Activated CD8-positive, alpha-beta memory T cell treated with anti-CD3 and anti-CD28 coated beads, Interleukin-2, amount 50 U/mL, for 24 hours (primary cell): ENCODE data around the gene ERMN.

Source experiments
- DNase-seq: peaks from one replicate; pipeline ENCODE4 v3.0.0-alpha.2; 2020; ENCODE audit errors: extremely low read depth

The ERMN gene

DNA sequence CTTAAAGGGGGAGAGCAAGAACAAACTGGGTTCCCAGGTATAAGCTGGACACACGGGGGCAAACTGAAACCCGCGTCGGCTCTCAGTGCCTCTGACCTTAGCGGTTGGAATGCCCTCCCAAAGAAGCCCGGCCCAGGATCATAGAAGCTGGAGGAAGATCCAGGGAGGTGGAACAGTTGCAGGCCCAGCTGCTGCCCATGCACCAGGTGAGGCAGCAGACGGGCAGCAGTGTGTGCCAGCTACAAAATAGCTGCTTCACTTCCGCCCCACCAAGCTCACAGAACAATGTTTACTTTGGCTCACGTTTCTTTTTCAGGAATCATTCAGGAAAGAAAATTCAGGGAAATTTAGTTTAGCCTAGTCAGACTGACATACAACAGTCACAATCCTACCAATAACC, 3.9 kb upstream of the ERMN start:
- no peak for DNase-seq

DNA sequence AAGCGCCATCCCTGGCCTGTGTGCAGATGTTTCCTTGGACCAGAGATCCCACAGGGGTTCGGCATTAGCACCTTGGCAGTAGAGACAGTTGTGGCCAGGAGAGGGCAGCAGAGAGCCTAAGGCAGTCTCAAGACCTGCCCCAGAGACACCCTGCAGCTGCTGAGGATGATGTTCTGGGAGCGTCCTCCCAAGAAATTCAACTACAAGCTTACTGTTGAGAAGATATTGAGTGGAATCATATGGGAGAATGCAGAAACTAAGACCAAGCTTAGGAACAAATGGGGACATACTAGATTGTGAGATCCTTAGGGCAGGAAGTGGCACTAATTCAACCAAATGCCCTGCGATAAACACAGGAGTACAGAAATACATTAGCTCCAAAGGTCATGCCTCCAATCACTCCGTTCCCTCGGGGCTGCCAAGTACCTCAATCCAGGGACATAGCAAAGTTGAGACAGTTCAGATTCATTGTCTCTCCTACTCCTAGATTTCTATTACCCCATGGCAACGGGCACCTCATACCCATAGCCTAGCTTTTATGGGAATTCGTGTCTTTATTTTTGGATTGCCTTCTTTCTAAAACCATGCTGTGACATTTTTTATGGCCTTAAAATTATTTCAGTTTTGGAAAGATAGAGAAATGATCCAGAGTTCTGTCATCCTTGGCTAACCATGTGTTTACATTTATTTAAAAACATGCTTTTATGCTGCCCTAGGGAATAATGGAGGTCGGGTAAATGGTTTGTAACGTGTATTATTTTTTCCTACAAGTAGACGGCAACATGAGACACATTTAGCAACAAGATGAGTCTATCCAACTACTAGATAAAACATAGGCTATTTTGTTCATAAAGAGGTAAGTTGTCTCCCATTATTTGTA, 2.2 kb upstream of the ERMN start:
- DNase-seq, result peak; percentile 68

GRCh38 chr2:157327200-157327599, 1.6 kb upstream of the ERMN start:
- no peak for DNase-seq

- DNase-seq, result no peak
Observed at GRCh38 chr2:157326698-157327097, 1.1 kb upstream of the ERMN start.

DNA sequence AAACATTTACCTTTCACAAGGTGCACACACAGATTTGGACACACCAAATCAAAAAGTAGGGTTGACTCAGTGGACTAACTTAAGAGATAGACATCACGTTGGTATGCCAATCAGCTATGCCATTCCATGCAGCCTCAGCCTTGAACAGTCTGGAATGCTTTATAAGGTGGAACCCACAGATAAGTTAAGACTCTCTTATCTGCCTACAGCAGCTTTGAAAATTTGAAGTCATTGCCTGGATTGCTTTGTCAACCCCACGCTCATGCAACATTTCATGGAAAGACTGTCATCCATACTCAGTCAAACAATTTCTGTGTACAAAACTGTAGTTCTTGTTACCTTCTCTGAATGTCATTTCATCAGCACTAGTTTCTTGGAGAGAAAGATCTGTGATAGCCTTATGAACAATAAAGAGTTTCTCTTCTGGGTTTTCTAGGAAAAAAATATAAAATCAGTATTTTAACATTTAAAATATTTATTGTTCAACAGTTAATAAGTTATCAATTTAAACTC, 1.2 kb downstream of the ERMN start:
- no peak for DNase-seq

DNA sequence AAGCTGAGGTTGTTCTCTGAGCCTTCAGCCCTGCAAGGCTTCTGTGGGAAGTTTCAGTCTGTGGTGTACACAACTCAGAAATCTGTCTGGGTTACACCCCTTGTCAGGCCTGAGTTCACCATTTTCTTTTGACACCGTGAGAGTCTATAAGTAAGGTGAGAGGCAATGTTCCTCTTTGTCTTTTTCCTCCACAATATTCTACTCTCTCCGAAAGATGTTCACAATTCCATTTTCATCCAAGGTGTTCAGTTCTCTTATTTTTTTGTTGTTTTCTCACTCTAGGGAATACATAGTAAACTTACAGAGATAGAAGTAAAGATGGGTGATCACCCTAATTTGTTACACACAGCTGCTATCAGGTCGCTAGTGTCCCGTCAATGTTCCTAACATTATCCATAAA, 3.2 kb downstream of the ERMN start:
- no peak for DNase-seq

- DNase-seq, result no peak
Observed at GRCh38 chr2:157321466-157321865, 4.2 kb downstream of the ERMN start.

DNA sequence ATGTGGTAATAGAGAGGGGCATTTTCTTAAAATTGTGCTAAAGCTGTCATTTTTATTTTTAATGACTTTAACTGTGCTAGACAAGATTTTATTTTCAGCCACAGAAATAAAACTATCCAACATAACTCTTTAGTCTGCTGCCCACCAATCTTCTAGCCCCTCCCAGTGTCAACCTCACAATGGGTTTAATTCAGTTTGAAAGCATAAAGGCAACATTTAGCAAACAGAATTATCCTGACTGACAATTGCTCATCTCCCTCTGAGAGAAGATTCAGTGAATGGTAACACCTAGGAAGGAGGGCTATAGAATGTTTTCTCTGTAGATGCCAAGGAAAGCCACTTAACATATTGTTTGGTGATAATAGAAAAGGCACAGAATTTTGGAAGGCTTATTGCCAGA, 5.2 kb downstream of the ERMN start:
- no peak for DNase-seq

- DNase-seq, result no peak
Observed at GRCh38 chr2:157319795-157320194, 5.8 kb downstream of the ERMN start.

- DNase-seq, result no peak
Observed at GRCh38 chr2:157318884-157319283, 6.7 kb downstream of the ERMN start.

DNA sequence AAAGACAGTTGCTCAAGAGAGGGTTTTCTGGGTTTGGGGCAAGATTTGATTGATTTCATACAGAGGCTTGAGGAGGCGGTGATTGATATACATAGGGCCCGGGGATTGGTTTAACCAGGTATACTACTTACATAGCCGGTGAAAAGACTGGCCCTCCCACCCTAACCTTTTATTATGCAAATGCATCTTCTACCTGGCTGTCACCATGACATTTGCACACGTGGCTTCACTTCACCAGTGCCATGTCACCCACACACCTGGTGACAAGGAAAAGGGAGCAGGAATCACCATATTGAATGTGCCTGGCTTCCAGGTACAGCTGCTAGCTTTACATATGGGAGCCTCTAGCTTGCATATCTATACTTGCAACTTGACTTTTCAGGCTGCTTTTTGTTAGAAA, 9.7 kb downstream of the ERMN start:
- DNase-seq, result no peak

DNA sequence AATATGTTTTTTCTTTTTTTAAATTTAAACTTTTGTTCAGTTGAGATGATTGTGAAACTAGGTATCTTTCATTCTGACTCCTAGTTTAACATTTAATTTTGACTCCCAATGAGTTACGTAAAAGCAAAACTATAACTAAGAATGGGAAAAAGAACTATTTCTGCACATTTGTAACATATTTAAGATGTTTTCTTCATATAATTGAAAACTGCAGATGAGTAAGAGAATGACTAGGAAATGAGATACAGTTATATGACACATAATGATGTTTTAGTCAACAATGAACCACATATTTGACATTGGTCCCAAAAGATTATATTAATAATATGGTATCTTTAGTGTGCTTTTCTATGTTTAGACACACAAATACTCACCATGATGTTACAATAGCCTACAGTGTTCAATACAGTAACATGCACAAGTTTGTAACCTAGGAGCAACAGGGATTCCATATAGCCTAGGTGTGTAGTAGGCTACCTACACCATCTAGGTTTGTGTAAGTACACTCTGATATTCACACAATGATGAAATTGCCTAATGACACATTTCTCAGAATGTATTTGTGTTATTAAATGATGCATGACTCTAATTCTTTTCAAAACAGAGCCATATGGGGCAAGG, 12.6 kb downstream of the ERMN start:
- no peak for DNase-seq

DNA sequence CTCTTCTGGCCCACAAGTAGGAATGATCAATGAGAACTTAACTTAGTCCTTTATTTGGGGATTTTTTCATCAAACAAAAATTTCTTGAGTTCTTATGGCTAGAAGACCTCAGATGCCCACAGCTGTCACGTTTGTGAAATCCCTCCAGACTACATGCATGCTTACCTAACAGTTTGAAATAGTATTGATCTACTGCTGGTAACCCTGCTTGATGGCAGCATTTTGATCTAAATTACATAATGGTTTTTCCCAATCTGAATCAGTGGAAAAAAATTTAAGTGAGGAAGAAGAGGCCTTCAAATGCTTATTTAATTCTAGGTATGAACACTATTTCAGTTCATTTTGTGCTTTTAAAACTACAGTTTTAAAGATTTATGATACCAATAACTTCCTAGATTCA, 13.9 kb downstream of the ERMN start:
- no peak for DNase-seq

DNA sequence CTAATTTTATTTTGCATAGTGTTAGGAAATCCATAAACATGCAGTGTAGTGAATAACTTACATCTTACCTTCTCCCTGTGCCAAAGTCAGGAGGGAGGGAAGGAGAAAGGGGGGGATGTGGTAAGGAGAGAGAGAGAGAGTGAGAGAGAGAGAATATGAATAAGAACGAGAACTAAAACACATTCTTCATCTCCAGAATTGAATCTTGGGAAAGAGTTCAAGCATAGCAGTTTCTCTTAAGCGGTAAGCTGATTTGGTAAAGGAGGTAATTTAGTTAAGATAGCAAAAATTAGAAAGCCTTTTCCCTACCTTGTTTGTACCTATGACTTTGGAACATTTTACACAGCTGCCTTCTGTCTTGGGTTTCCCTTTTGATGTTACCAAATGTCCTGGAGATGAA, 15.7 kb downstream of the ERMN start:
- DNase-seq, result no peak

- no peak for DNase-seq
Observed at GRCh38 chr2:157307021-157307420, 18.6 kb downstream of the ERMN start.

DNA sequence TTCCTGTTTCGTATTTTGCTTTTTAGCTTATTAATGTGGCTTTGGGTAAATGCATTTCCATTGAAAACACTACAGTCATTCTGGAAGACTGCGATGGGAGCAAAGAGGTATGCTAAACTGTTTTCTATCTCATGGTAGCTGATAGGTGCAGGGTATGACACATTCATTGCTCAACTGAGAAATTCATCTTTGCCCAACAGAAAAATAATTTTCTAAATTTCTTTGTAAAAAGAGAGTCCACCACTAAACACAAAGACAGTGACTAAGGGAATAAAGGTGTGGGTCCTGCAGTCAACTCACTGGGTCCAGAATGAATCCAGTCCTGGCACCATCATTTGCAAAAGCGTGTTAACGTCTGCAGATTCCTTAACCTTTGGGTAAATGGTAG, 19.9 kb downstream of the ERMN start:
- DNase-seq, result no peak

GRCh38 chr2:157304811-157305722, 20.6 kb downstream of the ERMN start:
- DNase-seq, result no peak

- no peak for DNase-seq
Observed at GRCh38 chr2:157303612-157304011, 22.0 kb downstream of the ERMN start.

DNA sequence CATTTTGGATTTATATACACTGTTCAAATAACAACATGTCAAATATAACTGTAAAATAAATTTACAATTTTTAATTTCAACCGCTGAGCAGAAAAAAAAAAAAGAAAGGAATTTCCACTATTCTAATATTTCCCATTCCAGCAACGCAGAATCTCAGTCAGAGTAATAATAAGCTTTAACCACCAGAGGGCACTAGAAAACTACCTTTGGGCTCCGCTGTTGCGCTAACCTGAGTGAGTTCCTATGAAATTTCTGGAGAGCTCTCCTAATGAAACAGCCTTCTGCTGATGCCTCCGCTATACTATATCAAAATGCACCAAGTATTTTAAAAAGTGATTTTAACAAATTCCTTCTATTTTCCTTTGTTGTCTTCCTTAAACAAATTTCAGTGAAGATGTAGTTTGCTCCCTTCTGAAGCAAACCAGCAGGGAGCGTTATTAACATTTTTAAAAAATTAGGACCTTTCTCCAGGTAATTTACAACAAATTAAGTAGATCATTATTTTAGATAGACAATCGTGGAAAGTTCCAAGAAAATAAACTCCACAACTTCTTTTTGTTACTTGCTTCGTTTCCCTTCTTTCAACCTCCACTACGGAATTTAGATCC, 23.0 kb downstream of the ERMN start:
- DNase-seq, result peak; percentile 5

DNA sequence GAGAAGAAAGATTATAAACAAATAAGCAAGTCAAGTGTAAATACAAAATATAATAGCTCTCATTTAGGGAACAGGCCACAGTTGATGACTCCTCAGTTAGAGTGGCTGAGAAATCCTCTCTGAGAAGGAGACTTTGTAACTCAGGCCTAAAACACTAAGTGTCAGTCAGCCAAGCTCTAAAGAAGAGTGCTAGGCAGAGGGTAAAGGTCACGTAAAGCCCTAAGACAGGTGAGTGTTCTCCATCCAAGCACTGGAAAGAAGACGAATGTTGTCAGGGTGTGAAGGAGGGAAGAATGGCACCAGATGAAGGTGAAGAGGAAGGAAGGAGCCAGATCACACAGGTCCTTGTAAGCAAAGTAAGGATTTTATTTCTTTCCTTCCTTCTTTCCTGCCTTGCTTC, 24.3 kb downstream of the ERMN start:
- DNase-seq, result no peak

DNA sequence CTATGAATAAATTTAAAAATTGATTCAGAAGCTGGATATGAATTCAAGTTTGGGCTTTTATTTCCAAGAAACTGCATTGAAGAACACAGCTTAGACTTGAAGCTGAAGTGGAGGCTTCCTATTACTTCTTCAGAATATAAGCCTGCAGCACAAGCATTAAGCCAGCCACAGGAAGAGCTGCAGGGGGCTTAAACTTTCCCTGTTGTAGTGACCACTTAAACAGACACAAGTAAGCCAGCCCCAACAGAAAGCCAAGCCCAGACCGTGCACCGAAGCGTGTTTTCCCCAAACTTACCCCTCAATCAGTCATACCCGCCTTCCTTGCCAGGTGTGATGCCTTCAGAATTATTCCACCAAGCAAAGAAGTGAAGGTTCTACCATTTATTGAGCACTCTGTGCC, 28.7 kb downstream of the ERMN start:
- no peak for DNase-seq

DNA sequence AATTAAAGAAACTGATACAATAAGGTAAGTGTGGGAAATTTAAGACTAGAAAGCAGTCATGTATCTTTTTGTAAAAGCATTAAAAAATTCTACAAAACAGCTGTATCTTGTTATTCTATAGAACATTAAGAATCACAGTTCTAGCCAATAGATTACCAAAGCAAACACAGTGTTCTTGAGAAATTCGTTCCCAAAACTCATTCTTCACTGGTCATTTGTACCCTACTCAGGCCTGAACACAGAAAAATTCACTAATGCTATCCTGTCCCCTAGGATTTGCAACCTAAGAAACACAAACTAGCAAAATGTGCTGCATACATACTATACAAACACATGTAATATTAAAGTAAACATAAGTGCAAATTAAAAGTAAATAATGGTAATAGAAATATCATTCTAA, 29.1 kb downstream of the ERMN start:
- no peak for DNase-seq
